ENCODE measurements around the gene TRNT1. TPM values are rescaled to one million over a fixed set of nuclear protein-coding genes. Genes with fewer than 3 reads are reported as not detected.
A peak's percentile ranks its signal among the peaks of the same experiment; 100 is the strongest.

The TRNT1 gene
- total RNA-seq = 10 to 100 TPM; 21.5 to 25.1 (median 24.3) TPM
- long read RNA-seq, donor 1, transcript TRNT1-201 (8 exons, 2,276 nt) = major isoform, 11 of 24 reads
- long read RNA-seq, donor 1, partial matches to known transcripts = 5 of 24 reads
- long read RNA-seq, donor 1, other reads (novel, unspliced or antisense) = 7 of 24 reads
- long read RNA-seq, donor 2, transcript TRNT1-201 (8 exons, 2,276 nt) = major isoform, 9 of 17 reads
- long read RNA-seq, donor 2, partial matches to known transcripts = 3 of 17 reads
- long read RNA-seq, donor 2, other reads (novel, unspliced or antisense) = 3 of 17 reads

DNA sequence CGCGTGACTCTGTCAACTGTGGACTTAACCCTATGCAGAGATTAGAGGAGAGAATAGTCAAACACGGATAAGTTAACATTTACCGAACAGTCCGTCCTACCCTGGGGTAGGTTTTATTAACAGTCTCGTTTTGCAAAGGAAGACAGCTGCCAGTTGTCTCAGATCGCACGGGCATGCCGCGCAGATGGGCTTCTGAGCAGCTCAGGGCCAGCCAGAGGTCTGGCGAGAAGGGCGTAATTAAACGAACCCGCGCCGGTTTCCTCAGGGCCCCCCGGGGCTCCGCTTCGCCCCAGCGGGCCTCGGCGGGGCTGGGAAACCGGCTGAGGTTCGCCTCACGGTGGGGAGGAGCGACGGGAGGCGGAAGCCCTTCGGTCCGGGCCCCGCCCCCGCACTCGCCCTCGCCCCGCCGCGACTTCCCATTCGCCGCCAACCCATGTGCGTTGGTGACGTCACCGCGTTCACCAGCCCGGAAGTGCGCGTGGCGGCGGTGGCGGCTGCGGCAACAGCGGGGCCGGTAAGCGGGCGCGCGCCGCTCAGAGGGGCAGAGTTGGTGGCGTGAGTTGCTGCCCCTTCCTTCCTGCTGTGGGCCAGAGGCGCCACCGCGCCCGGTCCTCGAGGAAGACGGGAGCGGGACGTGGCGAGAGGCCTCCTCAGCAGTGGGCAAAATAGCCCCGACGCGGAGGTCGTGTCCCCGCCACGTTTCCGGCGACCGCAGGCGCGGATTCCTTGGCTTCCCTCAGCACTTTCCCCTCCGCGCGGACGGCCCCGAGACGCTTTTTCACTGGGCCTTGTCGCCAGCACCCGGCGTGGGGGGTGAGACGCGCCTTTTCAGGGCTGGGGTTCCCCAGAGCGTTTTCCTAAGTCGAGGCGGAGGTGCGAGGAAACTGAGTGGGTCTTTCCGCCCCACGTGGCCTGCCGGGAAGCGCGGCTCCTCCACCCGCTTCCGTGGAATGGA, at the start of gene TRNT1:
Gene TRNT1 (plus strand): TSS at position 464 of the 955 bp plus-strand sequence. CDS start 2,101 bp downstream, outside the sequence.
- intact Hi-C loops (cut with DNase I, micrococcal nuclease) = no loop called here

DNA sequence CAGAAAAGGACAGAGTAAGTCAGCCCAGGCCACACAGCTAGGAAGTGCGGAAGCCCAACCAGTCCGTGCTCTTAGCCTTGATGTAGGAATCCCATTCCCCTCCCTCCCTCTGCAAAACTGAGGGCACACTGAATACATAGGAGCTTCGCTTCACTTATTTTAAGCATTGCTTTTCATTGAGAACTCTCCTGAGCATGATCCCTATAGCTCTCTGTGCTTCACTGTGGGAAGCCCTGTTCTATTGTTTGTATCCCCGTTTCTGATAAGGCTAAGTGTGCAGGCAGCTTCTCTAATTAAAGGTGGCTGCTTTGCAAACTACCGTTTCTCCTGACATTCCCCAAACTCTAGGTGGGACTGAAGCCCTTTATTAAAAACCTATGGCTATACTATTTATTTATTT, 46.4 kb upstream of the TRNT1 start:
- no peak overlapping the region for H3K4me3 ChIP-seq
- H3K9me3 ChIP-seq = no peaks in the 10 kb centered on the region
- H3K36me3 ChIP-seq (ENCODE audit: low read depth) = no peaks in the 10 kb centered on the region
- ATAC-seq (no peak), DNase-seq (no peak)
- intact Hi-C loops (cut with DNase I, micrococcal nuclease) = no loop called here
- H3K4me1 ChIP-seq (ENCODE audit: low read depth) = no peaks in the 10 kb centered on the region
- TF ChIP-seq, protein P1, sequence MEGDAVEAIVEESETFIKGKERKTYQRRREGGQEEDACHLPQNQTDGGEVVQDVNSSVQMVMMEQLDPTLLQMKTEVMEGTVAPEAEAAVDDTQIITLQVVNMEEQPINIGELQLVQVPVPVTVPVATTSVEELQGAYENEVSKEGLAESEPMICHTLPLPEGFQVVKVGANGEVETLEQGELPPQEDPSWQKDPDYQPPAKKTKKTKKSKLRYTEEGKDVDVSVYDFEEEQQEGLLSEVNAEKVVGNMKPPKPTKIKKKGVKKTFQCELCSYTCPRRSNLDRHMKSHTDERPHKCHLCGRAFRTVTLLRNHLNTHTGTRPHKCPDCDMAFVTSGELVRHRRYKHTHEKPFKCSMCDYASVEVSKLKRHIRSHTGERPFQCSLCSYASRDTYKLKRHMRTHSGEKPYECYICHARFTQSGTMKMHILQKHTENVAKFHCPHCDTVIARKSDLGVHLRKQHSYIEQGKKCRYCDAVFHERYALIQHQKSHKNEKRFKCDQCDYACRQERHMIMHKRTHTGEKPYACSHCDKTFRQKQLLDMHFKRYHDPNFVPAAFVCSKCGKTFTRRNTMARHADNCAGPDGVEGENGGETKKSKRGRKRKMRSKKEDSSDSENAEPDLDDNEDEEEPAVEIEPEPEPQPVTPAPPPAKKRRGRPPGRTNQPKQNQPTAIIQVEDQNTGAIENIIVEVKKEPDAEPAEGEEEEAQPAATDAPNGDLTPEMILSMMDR (IDR thresholded peaks at IDR 0.05) = no peak

More for the DNA sequence above, at the start of gene TRNT1:
- H3K9me3 ChIP-seq = no peaks in the 10 kb centered on the region
- H3K4me3 ChIP-seq = peak within 1 kb of the TSS; percentile 95
- ATAC-seq (peak; percentile 99), DNase-seq (peak; percentile 97 to 98 (median 98))
- TF ChIP-seq, protein P1 (IDR thresholded peaks at IDR 0.05) = no peak
- no peaks in the 10 kb centered on the region for H3K36me3 ChIP-seq (ENCODE audit: low read depth)
- peaks cover 7% of the 10 kb centered on the region for H3K4me1 ChIP-seq (ENCODE audit: low read depth)

DNA sequence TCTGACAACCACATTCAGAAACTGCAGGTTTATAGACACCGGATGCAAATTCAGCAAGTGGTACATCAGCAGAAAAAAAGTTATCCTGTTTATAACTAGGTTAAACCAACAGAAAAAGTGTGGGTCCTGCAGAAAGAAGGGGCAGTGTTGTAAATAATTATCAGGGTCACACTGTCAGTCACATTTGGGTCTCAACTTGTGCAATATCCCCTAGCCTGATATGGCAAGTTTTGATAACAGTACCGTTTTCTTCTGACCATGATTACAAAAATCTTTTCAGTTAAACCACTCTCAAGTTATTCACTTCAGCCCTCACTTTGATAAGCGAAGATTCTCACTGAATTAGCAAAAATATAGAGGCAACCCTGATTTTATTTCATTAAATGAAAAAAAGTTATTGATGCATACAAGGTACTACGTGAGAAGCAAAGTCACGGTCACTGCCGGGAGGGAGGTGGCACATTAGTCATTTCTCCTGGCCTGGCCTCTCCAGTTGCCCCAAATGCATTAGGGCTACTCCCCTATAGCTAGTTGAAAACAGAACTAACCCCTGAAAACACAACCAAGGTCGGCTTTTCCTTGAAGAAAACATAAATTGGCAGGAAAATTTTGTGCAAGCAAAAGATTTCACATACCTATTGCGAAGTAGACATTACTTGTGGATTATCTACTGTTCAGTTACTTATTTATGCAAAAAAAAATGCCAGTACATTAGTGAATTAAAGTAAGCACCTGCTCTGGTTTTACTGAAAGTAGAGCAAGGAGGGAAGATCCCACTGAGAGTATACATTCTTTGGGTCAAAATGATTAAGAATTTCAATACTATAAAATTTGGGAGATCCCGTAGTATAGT, 45.1 kb upstream of the TRNT1 start:
- TF ChIP-seq, protein P1 (IDR thresholded peaks at IDR 0.05) = no peak
- intact Hi-C loops (cut with DNase I, micrococcal nuclease) = no loop called here
- ATAC-seq = no peak

DNA sequence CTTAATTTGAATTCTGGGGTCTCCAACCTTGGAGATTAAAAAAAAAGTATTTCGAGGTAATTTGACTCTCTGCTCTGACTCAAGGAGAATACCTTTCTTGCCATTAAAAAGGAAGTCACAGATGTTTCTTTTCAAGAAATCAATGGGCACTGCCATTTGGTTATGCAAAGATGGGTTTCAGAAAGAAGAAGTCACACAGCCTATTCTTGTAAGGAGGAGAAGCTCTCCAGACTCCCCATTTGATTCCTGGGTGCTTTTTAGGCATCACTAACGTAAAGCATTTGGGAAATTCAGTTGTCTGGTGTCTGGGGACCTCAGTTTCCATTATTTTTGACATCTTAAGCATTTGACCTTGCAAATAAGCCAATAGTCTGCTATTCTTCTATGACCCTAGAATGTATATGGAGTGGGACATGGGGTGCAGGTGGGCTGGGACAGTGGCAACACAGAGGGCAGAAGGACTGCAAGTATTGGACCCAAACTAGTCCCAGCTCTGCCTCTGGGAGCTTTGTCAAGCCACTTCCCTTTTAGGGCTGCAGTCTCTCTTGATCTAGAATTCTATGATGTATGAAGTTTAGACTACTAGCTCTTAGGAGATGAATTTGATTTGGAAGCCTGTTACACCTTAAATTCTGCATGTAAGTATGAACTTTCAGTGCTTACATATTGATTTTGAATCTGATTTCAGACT, 44.4 kb upstream of the TRNT1 start:
- Histone ChIP-seq H3K4me3 (no peak overlapping the region), H3K4me1 (ENCODE audit: low read depth) (no peaks in the 10 kb centered on the region), H3K36me3 (ENCODE audit: low read depth) (no peaks in the 10 kb centered on the region), H3K9me3 (no peaks in the 10 kb centered on the region)
- ATAC-seq (no peak), DNase-seq (no peak)
- intact Hi-C loops (cut with DNase I, micrococcal nuclease) = no loop called here
- TF ChIP-seq, protein P1 (IDR thresholded peaks at IDR 0.05) = no peak

More for the DNA sequence above, 45.1 kb upstream of the TRNT1 start:
- Histone ChIP-seq H3K9me3 (no peaks in the 10 kb centered on the region), H3K4me3 (no peak overlapping the region), H3K36me3 (ENCODE audit: low read depth) (no peaks in the 10 kb centered on the region), H3K4me1 (ENCODE audit: low read depth) (no peaks in the 10 kb centered on the region)
- no peak for DNase-seq

DNA sequence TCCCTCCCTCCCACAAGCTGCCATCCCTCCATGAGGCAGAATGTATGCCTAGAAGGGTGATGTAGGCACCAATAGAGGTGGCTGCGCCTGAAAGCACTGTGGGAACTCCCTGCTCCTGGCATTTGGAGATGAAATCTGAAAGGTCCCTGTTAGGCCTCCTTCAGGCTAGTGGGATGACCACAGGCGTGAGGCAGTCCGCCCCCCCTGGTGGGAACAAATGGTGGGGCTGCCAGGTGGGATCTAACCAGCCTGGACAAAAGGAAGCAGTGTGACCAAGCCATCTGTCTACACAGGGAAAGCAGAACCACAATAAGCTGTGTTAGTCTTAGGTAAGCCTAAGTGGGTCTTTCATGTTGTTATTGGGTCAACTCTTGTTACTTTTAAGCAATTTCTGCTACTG, 41.9 kb upstream of the TRNT1 start:
- no peak for ATAC-seq
- no peaks in the 10 kb centered on the region for H3K36me3 ChIP-seq (ENCODE audit: low read depth)
- H3K9me3 ChIP-seq = no peaks in the 10 kb centered on the region
- no peaks in the 10 kb centered on the region for H3K4me1 ChIP-seq (ENCODE audit: low read depth)
- TF ChIP-seq, protein P1 (IDR thresholded peaks at IDR 0.05) = no peak
- no peak for DNase-seq
- no peak overlapping the region for H3K4me3 ChIP-seq
- intact Hi-C loops (cut with DNase I, micrococcal nuclease) = no loop called here

All from mucosa of descending colon (tissue), 3 donors.